KG1 (cell line): ENCODE data around the gene RGMA.

ENCODE experiments used
- DNase-seq: peaks from one replicate; lab custom pipeline; 2025; lab: John Stamatoyannopoulos, UW

The RGMA gene

DNA sequence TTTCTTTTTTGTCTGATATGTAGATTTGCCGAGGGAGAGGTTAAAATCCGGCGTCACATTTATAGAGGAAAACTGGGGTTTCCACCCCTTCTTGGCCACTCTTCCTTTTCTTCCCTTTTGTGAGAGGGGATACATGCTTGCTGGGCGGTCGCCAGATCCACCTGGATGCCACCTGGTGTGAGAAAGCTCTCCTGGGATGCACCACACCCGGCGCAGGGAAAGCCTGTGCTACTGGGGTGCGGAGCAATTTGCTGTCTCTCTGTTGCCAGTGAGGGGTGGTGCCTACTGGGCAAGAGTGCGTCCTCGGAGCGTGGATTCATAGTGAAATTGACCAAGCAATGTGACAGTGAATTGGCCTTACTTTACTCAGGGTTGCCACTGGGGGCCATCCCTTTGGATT is 2.5 kb upstream of the RGMA start:
- no peak for DNase-seq

DNA sequence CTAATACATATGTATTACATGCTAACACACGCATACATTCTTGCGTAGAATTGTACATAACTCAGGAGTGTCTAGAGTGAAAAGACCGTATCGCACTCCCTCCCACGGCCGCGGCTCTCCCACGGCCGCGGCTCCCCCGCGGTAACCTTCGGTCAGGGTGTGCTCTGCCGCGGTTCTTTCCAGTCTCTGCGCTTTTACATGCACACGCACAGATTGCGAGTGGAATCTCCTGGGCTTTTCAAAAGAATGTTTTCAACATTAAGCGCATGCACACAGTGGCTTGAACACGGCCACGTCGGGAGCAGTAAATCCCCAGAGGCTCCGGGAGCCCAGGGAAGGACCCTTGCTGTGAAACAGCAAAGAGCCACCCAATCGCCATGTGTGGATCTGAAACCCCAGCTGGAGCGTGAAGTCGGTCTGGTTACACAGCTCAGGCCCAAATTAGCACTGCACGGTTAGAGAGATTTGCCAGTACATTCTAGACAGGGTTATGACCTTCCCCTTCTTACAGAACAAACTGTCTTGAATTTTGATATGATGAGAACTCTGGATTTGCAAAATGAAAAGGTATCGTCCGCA is 805 bp upstream of the RGMA start:
- peak; percentile 5 for DNase-seq

DNA sequence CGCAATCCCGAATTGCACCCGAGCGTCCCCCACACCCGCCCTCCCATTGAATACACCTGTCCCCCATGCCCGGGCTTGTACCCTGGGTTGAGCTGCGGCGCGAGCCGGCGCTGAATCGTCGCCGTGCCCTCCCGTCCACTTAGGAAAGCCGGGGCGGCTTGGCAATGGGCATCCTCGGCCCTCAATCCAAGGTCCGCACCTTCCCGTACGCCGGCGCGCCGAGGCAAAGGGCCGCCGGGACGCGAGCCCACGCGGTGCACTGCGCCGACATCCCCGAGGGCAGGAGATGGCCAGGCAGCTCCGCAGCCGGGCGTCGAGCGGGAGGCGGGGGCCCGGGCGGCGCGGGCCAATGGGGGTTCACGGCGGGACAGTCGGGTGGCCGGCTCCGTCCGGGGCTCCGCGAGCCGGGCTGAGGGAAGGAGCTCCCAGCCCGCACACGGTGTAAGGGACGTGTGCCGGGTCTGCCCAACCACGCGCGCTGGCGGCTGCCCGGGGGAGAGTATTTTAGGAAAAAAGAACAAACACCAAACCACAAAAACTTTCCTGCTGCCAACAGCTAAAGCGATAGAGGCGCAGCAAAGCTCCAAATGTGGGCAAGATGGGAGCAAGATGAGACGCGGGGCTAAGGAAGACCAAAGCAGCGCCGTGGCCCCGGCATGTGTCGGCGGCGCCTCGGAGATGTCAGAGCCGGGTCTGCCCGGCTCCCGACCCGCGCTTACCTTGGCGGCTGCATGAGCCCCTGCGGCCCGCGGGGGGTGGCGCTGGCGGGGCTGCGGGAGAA is 621 bp downstream of the RGMA start:
- no peak for DNase-seq

DNA sequence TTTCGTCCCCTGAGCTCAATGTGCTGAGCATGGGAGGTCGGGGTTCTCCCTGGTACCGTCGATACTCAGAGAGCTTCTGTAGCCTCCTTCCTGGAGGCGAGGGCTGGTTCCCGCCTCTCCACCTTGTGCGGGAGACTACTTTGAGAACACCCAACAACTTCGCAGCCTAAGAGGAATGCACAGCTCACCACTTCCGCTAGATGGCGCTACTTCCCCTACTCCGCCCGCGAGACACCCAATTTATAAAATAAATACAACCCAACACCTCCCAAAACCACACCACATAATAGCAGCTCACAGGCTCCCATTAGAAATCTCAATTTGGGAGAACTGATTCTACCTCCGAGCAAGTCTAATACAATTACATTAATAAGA is 1.2 kb downstream of the RGMA start:
- peak; percentile 53 for DNase-seq

DNA sequence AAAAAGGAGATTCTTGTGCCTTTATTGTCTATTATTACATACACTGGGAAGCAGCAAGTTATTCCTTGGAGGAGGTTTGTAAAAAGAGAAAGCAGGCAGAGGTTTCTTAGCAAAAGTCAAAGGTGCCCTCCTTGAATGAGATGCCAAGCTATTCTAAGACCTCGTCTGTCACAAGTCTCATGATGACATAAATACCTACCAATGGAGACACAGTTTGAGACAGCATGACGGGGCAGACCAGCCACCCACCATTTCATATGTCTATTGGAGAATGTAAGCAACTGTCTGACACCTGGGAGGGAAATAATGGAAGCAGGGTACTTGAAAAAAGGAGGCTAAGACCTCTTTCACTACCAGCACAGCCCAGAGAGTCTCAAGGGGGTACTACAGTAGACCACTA is 2.2 kb downstream of the RGMA start:
- DNase-seq = no peak

DNA sequence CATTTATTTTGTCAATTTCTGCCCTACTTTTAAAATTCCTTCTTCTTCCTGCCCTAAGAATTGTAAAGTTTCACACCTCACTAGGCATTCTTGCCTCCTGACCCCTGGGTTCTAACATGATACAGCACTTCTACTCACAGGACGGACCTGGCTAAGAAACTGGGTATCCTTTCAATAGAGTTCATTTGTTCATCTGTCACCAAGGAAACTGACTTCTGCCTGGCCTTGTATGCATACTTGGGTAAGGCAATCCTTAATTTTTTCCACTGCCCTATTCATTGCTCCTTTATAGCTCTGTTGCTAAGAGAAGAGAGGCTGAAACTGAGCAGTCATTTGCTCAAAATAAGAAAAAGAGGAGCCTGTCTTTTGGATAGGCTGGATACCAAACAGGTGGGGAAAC is 3.3 kb downstream of the RGMA start:
- no peak for DNase-seq

DNA sequence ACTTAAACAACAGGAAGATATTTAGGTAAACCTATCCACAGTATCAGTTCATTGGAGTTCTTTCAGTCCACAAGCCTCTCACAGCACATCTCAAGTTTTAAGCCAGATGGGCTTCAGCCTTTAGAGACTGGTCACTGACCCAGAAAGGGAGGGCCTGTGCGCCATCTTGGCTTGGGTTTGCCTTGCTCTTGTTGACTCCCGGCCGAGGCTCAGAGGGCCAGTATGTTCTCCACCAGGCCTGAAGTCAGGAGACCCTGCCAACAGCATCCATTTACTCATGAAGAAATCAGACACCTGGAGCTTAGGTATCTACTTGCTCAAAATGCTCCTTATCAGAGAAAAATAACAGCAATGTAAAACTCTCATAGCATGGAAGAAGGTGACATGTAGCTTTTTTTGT is 6.2 kb downstream of the RGMA start:
- no peak for DNase-seq

DNA sequence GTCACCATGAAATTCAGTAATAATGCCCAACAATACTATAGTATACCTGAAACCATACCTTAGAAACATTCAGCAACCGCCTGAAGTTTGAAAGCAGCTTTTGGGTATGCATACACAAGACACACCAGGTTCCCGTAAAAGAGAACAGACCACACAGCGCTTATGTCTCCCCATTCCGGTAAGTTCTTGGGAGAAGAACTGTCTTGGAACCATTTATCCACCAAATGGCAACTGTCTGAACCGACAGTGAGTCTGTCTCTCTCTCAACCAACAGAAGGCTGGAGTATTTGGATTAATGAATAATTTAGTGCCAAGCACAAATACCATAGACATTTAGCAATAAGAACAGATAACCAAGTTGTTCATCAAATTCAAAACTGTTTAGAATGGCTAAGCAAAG is 7.6 kb downstream of the RGMA start:
- no peak for DNase-seq

DNA sequence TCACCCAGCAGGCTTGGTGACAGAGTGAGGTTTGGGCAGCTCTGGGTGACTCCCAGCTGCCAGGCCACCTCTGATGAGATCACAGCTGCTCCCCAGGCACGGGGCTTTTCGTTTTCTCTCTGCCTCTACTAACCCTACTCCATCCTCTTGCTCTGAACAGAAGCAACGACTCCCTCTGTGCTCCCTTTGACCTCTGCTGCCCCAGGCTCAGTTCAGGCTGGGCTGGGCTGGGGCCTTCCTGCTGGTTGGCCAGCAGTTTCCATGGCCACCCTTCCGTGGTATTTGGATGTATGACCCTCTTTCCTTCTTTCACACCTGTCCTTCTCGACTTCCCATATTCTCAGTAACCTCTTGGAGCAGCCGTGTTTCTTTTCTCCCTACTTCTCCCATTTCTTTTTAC is 8.6 kb downstream of the RGMA start:
- no peak for DNase-seq

DNA sequence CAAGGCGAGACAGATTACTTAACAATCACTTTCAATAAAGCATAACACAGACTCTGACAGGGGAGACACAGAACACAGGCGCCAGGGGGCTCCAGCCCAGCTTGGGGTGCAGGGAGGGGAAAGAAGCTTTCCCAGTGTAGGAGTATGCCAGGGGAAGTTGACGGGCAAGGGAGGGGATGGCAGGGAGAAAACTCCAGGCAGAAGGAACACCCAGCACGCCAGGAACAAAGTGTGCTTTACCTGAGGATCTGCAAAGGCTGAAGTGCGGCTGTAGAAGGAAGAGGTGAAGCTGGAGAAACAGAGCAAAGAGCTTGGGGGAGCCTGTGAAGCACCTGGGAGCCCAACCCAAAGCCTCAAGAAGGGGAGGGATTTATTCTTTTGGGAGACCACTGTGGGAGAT is 12.1 kb downstream of the RGMA start:
- DNase-seq = no peak

DNA sequence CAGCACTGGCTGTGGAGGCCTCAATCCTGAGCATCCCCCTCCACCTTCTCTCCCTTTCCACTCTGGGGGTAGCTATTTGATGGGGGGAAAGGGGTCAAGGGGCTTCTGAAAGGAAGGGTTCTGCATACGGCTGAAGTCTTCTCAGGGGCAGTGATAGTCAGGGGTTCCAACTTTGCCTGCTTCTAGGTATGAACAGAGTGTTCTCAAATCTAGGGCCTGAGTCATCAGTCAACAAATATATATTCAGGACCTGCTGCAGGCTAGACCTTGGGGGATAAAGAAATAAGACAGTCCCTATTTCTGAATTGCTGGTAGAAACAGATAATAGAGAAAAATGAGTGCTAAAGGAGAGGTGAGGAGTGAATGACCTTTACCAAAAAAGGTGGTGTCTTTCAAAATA is 12.8 kb downstream of the RGMA start:
- no peak for DNase-seq

DNA sequence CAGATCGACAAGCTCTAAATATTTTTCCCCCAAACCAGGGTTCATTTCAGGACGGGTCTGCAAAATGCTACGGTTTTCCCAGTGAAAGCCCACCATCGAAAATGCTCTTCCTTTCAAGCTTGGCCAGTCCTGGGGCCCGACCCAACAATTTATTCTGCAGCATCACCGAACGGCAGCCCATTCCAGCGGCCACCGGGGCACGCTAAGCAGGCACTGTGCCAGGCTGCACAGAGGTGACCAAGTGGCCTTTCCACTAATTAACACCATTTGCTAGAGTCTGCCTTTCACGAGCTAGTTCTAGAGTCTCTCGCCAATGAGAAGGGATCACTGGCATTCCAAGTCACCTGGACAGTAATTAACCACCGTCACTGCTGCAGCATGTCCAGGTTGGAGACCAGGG is 14.4 kb downstream of the RGMA start:
- no peak for DNase-seq

DNA sequence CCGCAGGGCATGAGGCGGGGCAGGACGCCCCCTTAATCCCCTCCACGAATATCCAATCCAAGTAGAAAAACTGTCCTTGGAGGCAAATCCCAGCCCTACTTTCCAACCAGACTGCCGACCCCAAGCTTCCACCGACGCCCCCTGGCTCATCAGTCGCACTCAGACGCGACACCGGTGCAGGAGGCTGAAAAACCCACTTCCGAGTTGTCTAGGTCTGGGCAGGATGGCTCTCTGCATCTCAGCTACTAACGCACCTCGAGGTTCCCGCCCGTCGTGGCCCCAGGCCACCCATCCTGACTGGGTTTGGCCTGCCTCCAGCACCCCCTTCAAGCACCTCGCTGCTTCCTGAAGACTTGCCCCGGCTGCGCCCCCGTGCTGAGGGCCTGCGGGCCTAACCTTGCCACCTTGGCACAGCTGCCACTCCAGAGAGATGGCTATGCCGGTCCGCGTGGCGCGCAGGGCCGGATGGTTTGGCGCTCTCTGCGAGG is 15.5 kb downstream of the RGMA start:
- DNase-seq = no peak

DNA sequence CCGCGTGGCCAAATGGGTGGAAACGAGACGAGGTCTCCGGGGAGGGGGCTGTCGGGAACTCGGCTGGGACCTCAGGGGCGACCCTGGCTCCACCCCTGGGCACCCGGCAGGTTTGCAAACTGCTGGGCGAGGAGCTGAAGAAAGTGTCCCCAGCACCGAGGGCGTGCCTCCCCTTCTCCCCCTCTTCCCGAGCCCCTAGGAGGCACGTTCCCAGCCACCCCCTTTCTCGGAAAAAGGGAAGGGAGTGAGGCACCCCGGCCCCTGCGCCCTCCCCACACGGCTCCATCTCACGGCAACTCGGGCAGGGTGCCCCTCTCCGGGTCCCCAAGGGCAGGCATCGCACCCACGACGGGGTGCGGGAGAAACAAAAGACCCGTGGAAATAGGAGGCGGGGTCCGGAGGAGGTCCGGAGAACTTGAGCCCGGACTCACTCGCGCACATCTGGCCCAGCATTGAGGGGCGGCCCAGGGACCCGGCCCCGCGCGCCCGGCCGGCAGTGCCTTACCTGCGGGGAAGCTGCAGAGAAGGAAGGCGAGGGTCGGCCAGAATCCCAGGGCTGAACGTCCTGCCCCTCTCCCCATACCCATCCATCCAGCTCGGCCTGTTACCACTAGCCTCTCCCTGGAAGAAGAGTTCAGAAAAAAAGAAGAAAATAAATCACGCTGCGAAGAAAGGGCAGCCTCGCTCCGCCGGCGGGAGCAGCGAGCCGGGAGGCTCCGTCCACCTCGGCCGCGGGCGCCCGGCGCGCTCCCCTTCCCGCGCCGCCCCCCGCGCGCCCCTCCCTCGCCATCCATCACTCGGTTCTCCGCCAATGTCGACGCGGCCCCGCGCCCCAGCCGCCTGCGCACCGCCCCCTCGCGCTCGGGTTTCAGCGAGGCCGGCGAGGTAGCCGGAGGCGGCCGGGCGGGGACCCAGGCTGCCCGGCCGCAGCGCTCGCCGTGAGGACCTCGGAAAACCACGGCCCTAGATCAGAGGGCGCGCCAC is 16.3 kb downstream of the RGMA start:
- DNase-seq = no peak

DNA sequence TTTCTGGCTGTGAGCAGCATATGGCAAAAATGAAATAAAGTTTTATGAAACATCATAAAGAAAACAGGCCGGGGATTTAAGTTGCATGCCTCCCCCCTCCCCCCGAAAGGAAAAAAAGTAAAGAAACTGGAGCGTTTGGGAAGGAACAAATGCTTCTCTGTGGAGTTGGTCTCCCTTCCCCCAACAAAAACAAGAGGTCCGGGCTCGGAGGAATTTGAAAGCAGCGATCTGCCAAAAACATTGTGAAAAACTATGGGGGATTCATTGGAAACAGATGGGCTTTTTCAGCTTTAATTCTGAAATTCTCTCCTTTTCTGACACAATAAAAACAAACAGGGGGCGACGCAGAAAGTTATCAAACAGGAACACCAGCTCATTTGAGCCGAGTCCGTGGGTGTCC is 17.0 kb downstream of the RGMA start:
- no peak for DNase-seq

DNA sequence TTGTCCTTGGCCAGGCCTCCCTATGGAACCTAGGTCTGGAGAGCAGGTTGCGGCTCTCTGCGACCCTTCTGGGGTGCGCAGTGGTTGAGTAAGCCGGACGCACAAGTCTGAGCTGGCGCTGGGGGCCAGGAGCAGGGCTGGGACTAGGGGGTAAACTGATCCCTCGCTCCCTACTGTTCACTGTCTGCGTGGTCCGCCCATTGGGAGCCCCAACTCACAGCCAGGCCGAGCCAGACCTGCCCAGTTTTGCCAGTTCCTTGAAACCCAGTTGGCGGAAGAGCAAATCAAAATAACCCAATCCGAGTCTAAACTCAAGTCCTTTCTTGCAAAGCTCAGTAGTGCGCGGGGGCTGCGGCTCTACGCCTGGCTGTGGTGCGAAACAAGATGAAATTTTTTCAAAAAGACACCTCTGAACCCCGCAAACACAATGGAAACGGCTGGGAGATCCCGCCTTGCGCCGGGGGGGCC is 17.5 kb downstream of the RGMA start:
- no peak for DNase-seq

DNA sequence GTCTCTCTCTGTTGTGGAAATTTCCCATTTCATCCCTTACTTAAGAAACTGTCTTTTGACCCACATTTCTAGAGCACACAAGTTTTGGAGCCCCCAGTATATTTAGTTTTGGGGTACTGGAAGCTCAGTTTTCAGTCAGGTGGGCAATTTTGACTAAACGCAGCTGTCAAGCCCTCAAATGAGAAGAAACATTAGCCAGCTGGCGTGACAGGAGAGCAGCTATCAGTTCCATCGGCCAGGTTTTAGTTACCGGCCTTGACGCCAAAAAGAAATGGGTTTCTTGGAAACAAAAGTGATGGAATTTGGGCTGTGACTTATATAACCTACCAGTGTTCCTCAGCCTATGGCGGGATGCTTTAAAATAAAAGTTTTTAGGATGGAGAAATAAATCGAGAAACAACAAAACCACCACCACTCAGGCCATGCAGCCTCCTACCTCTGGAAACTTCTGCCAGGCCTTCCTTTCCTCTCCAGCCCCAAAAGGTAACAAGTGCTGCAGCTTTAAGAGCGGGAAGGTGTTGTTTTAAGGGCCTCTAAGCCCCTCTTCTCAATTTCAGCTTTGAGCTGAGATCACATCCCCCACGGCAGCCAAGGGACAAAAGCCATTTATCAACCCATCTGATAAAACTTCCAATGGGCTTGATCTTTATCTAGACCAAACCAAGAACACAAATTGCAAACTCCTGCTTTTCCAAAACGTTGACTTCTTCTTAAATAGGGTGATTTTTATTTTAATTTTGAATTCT is 18.3 kb downstream of the RGMA start:
- DNase-seq = no peak

DNA sequence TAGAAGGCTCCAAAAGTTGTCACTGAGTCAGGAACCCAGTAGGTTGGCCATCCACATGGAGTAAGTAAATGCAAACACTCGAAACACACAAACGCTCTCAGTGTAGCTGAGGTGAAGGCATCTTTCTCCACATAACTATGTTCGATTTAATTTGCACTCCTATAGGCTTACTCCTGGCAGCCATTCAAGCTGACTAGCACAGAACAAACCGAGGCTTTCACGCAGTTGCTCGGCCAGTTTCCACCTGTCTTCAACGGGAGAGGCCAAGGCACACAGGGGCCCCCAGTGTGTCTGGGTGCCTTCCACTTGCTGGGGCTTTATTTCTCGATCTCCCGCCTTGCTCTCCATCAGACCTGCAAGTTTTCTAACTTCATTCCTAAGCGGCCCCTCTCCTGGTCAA is 18.9 kb downstream of the RGMA start:
- DNase-seq = no peak

DNA sequence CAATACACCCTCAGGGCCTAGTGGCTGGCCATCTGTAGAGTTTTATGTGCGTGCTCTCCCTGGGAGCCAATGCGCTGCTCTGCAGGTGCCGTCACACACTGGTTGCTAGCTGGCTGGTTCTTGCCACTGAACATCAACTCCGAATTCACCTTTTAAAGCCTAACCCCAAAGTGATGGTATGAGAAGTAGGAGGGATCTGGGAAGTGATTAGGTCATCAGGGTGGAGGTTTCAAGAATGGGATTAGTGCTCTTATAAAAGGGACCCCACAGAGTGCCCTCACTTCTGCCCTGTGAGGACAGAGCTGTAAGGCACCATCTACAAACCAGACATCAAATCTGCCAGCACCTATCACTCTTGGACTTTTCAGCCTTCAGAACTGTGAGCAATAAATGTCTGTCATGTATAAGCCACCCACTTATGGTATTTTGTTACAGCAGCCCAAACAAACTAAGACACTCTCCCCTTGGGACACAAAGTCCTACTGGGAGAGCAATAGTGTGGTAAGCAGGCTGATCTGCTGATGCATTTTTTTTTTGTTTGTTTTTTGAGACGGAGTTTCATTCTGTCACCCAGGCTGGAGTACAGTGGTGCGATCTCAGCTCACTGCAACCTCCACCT is 20.3 kb downstream of the RGMA start:
- DNase-seq = no peak

DNA sequence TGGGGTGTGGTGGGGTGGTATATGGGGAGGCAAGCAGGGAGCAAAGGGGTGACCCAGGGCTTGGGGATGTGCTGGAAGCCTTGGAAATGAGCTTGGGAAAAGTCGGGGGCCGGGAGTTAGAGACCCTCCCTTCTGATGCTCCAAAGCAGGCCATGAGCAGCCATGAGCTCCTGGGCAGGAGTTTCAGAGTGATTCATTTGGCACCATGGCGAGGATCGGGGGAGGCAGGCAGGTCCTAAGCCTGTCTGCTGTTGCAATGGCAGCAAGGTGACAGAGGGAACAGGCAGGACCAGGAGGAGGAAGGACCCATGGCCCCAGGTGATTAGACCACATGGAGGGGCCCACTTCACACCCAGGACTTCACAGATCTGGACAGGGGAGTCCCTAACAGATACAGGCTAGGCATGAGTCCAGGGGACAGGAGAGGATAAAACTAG is 21.3 kb downstream of the RGMA start:
- DNase-seq = no peak

DNA sequence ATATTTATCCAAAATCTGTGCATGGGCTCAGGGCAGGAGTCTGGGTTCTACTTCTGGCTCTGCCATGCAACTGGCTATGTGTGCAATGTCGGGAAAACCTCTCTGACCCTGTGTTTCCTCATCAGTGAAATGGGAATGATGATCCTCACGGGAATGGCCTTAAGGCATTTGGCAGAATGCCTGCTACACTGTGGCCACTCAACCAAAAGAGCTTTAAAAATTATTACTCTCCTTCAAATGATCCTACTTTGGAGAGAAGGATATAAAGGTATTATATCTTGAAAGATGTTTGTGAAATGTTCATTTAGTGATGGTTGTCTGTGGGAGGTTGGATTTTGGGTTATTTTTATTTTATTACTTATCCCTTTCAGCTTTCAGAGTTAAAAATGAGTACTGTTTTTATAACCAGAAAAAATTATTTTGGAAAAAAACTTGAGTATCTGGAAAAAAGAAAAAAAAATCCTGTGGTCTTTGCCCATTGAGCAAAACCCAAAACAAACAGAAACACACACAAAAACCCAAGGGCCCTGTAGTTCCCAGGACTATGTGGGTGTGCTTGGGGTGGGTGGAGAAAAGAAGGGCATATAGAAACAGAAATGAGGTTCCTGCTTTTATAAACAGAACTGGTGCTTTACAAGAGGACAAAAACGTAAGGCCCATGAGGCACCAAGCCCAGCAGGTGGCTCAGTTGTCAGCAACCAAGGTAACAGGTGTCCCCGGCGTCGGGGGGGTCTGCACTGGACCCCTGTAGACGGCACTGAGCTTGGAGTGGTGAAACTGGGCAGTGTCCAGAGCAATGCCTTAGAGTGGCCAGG is 22.0 kb downstream of the RGMA start:
- DNase-seq = no peak
